GM23248 (cell line): ENCODE results near the gene DAB1.

Experiments used
- EZH2 ChIP-seq: fragments of 200-600 bp; sonication (generic); IDR thresholded peaks from 2 replicates; pipeline ENCODE4 v1.6.1; 2018; ENCODE audit warnings: antibody characterized with exemption, mild to moderate bottlenecking; ENCODE audit not compliant: insufficient read depth, poor library complexity, severe bottlenecking
- EZH2phosphoT487 ChIP-seq: fragments of 200-600 bp; sonication (generic); IDR thresholded peaks from 2 replicates; pipeline ENCODE4 v1.6.1; 2018; ENCODE audit warnings: antibody characterized with exemption, moderate library complexity, mild to moderate bottlenecking, low read depth; ENCODE audit not compliant: insufficient read depth

GRCh38 chr1:57423135-57423655 lies 665 bp downstream of the DAB1 start:
- no peak for TF ChIP-seq EZH2
- no peak for TF ChIP-seq EZH2phosphoT487
